HG03139 (cell line): Measurements from ENCODE around the gene DDX6.

Source experiments
- ATAC-seq: cut with Tn5 transposase; IDR thresholded peaks from one replicate; pipeline ENCODE4 v1.9.1; 2021; ENCODE audit not compliant: unreplicated experiment

DDX6 gene

DNA sequence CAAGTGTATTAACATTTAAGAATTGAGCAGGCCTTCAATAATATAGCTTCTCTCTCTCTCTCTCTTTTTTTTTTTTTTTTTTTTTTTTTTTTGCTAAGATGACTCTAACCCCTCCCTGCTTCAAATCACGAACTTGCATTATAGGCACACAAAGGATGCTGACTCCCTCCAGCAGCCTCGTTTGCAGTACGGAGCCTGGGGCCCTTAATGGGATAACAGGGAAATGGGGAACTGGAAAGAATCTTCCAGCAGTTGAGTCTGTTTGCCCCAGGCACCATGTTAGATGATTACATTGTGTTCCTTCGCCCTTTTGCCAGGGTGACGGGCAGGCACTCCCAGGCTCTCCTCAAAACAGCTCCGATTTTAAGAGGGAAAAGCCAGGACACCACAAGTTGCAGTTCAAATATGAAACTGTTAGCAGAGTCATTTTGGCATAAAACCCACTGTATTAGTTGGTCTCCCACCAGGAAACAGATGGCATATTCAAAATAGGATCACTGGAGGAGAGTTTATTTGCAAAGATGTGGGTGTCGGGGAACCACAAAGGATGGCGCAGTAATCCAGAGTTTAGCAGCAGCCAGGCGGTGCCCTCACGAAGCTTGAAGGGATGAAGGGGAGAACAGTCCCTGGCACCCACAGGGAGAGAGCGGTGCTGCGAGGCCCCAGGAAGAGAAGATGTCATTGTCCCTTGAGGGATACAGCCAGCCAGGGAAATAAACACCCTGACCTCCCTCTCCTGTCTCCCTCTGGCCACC is 85.0 kb downstream of the DDX6 start:
- no peak for ATAC-seq

DNA sequence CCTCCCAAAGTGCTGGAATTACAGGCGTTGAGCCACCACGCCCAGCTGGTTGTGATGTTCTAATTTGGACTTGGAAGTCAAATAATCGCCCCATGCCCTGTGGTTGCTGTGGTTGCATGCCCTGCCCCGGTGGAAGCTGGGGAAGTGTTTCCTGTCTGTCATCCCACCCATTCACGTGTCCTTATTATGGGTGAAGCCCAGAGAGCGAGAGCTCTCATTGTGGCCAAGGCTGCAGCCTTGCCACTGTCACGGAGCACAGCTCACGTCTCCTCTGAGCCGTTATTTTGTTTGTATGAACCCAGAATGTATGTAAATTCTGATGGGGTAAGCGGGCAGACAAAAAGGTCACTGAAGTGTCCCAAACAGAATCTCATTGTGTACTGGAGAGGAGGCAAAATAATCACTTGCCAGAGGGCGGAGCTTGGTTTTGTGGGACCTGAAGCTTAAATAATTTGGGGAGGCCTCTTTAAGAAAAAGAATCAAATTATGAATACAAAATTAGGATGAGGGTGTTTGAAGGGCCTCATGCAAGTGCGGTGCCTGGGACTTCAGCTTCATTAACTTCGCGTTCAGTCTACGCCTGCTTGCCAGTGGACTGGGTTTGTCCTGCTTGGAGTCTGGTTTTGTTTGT is 85.7 kb downstream of the DDX6 start:
- ATAC-seq, result no peak

DNA sequence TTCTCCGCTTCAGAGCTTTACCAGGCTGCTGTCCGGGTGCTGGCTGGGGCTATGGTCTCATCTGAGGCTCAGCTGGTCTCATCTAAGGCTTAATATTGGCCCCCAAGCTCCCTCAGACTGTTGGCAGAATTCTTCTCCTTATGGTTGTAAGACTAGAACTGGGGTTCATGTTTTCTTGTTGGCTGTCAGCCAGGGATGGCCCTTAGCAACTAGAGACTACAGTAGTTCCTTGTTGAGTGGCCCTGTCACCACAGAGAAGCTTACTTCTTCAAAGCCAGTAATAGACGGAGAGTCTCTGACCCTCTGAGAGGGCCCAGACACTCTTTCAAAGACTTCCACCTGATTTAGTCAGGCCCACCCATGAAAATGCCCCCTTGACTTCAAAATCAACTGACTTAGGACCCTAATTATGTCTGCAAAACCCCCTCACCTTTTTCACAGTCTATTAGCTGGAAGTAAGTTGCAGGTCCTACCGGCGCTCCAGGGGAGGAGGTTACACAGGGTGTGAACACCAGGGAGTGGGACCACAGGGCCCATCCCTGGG is 87.3 kb downstream of the DDX6 start:
- ATAC-seq, result no peak

DNA sequence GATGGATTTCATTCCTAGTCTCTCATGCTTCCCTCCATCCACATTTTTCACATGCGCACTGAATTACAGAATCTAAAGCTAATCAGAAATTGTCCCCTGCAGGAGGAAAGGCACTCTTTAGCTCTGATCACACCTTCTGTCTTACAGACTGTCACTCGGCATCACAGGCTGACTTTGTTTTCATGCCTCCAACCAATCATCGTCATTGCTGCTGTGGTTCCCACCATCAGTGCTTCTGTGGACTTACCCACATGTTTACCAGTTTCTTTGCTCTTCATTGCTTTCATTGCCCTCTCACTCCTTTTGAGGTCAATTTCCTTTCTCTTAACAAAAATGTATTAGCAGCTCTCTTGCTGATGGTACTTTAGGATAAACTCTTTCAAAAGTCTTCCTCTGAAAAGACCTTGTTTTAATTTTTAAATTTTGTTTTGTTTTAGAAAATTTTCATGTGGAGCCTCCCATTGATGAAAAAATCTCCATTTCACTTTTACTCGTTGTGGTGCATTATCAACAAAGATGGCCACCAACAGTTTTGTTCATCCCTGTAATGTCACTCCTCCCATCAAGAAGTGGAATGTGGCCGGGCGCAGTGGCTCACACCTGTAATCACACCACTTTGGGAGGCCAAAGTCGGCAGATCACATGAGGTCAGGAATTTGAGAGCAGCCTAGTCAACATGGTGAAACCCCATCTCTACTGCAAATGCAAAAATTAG is 91.3 kb downstream of the DDX6 start:
- no peak for ATAC-seq
